Activated CD8-positive, alpha-beta T cell treated with anti-CD3 and anti-CD28 coated beads, Interleukin-2, amount 10 ng/mL, durations not matched to agents 7 days and 5 days (primary cell): Measurements from ENCODE around the gene PACC1. TPM values are rescaled to one million over a fixed set of nuclear protein-coding genes. Genes with fewer than 3 reads are reported as not detected.

Experiments used
- ATAC-seq: fragments of 150-1000 bp; cut with Tn5 transposase; one replicate; pipeline ENCODE4 v1.10.0; 2021; ENCODE audit warnings: moderate library complexity
- CTCF ChIA-PET: fragments of 350-600 bp; sonication (Branson Sonifier 250); formaldehyde crosslinking; loops from one replicate; lab custom pipeline; 2021; ENCODE audit warnings: antibody characterized with exemption; lab: Charles Lee
- POLR2A ChIA-PET: fragments of 350-600 bp; sonication (Branson Sonifier 250); formaldehyde crosslinking; loops from one replicate; lab custom pipeline; 2021; ENCODE audit warnings: antibody characterized with exemption; lab: Charles Lee
- DNase-seq: peaks from one replicate; pipeline ENCODE4 v3.0.0-alpha.2; 2020
- H3K27ac Mint-ChIP-seq: one replicate; pipeline ENCODE4 v1.8.0; 2021; ENCODE audit warnings: mild to moderate bottlenecking, mixed read lengths
- H3K27me3 Mint-ChIP-seq: one replicate; pipeline ENCODE4 v1.8.0; 2021; ENCODE audit warnings: low read depth, mixed read lengths
- H3K36me3 Mint-ChIP-seq: one replicate; pipeline ENCODE4 v1.8.0; 2021; ENCODE audit warnings: low read depth, mixed read lengths
- H3K4me1 Mint-ChIP-seq: one replicate; pipeline ENCODE4 v1.8.0; 2021; ENCODE audit warnings: low read depth, mixed read lengths
- H3K4me3 Mint-ChIP-seq: one replicate; pipeline ENCODE4 v1.8.0; 2021; ENCODE audit warnings: mild to moderate bottlenecking, mixed read lengths
- H3K9me3 Mint-ChIP-seq: one replicate; pipeline ENCODE4 v1.8.0; 2022; ENCODE audit warnings: mixed read lengths; ENCODE audit not compliant: insufficient read depth
- total RNA-seq, 2 experiments: library from RNA; stranded (reverse); gene quantifications; one replicate each; pipeline ENCODE4 v1.2.3, GENCODE V29; 2021

The PACC1 gene
- total RNA-seq, 2 experiments from 2014 or later = 10.0 to 13.2 TPM

GRCh38 chr1:212454741-212455140 is 40.1 kb upstream of the PACC1 start:
- peaks cover 15% of the 10 kb centered on the region for H3K4me1 Mint-ChIP-seq
- no peak overlapping the region for H3K4me3 Mint-ChIP-seq
- H3K27ac Mint-ChIP-seq = no peak overlapping the region
- no peak for DNase-seq
- POLR2A ChIA-PET = interaction anchor here (0.6 kb wide), 1 partner anchor 411 kb away, joined by 3 read pairs; no protein-coding TSS in a partner anchor
- CTCF ChIA-PET = interaction anchor here (0.9 to 5.7 kb wide), 34 partner anchors 11 to 779 kb away, joined by 3 to 132 read pairs (median 13); partner anchors contain the start of genes DTL, INTS7, NEK2 and NENF
- H3K27me3 Mint-ChIP-seq = no peaks in the 10 kb centered on the region
- no peaks in the 10 kb centered on the region for H3K9me3 Mint-ChIP-seq
- no peaks in the 10 kb centered on the region for H3K36me3 Mint-ChIP-seq
- no peak for ATAC-seq

DNA sequence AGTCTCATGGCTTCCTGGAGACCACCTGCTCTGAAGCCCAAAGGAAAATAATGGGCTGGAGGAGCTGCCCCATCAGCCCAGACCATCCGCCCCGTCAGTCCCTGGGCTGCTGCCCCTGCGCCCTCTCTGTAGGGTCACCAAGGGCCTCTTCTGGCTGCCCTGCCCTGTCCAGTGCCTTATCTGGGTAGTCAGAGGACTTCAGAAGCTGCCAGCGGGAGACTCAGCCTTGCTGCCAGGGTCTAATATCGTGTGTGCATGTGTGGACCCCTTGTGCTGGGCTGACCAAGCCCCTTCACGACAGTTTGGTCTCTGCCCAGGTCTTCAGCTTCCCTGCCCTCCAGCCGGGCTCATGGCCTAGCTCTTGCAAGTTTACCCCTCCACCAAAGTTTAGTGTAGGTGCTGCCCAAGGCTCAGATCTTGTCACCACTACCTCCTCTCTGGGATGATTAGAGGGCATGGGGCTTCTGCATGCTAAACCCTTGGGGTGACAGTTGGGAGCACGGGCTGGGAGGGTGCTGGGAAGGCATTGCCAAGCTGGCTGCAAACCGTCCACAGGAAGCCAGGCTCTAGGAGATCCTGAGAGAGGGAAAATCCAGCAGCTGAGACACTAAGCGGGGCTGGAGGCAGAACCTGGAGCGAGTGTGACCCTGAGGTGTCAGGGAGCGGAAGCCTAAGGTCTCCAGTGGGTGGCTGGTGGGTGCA is 38.6 kb upstream of the PACC1 start:
- peaks cover 4% of the 10 kb centered on the region for H3K4me1 Mint-ChIP-seq
- no peak overlapping the region for H3K27ac Mint-ChIP-seq
- DNase-seq = no peak
- H3K27me3 Mint-ChIP-seq = no peaks in the 10 kb centered on the region
- H3K36me3 Mint-ChIP-seq = no peaks in the 10 kb centered on the region
- no peak for ATAC-seq
- CTCF ChIA-PET = interaction anchor here (0.7 to 4.6 kb wide), 5 partner anchors 161 to 773 kb away, joined by 3 to 60 read pairs (median 4); no protein-coding TSS in a partner anchor
- no peak overlapping the region for H3K4me3 Mint-ChIP-seq
- POLR2A ChIA-PET = no interaction called here
- H3K9me3 Mint-ChIP-seq = no peaks in the 10 kb centered on the region

DNA sequence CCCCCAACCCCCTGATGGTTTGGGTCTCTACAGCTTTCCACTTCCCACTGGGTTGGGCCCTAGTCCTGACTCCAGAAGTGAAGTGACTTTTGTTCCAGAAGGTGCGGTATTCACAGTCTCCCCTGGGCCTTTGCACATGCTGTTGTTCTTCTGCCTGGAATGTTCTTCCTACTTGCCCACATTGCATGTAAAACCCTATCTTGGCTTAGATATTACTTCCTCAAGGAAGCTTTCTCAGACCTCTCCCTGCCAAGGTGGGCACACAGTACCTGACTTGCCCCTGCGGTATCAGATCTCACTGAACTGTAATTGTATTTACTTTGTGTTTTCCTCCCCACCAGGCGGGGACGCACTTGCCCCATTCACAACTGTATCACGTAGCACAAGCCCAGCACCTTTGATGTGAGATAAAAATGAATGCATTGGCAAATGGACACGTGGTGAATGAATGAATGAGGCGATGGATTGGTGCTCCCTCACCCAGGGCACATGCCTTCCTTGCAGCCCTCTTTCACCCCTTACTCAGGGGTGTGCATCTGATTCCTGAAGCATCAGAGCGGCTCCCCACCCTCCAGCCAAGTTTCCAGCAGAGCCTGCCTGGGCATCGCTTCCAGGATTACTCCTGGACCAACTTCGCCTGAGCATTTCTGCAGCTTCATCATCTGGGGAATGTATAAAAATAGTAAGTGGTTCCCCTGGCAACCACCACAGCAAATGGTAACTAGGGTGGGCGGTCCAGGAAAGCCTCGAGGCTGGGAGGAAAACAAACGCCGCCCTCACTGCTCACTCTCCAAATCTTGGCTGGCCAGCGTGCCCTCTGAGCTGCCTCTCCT is 37.9 kb upstream of the PACC1 start:
- CTCF ChIA-PET = interaction anchor here (0.7 to 1.3 kb wide), 3 partner anchors 26 to 772 kb away, joined by 3 to 5 read pairs (median 3); no protein-coding TSS in a partner anchor
- no peak overlapping the region for H3K4me3 Mint-ChIP-seq
- H3K4me1 Mint-ChIP-seq = peaks cover 2% of the 10 kb centered on the region
- no peaks in the 10 kb centered on the region for H3K36me3 Mint-ChIP-seq
- DNase-seq (no peak), ATAC-seq (no peak)
- H3K9me3 Mint-ChIP-seq = no peaks in the 10 kb centered on the region
- H3K27ac Mint-ChIP-seq = no peak overlapping the region
- POLR2A ChIA-PET = no interaction called here
- no peaks in the 10 kb centered on the region for H3K27me3 Mint-ChIP-seq

- Mint-ChIP-seq H3K27ac (no peak overlapping the region), H3K4me3 (no peak overlapping the region), H3K9me3 (no peaks in the 10 kb centered on the region), H3K27me3 (no peaks in the 10 kb centered on the region), H3K36me3 (no peaks in the 10 kb centered on the region), H3K4me1 (peaks cover 2% of the 10 kb centered on the region)
- ATAC-seq = no peak
- ChIA-PET CTCF (interaction anchor here (1.1 kb wide), 1 partner anchor 27 kb away, joined by 3 read pairs; no protein-coding TSS in a partner anchor), POLR2A (no interaction called here)
- DNase-seq = no peak
These were observed 37.0 kb upstream of the PACC1 start for GRCh38 chr1:212451416-212452322.

DNA sequence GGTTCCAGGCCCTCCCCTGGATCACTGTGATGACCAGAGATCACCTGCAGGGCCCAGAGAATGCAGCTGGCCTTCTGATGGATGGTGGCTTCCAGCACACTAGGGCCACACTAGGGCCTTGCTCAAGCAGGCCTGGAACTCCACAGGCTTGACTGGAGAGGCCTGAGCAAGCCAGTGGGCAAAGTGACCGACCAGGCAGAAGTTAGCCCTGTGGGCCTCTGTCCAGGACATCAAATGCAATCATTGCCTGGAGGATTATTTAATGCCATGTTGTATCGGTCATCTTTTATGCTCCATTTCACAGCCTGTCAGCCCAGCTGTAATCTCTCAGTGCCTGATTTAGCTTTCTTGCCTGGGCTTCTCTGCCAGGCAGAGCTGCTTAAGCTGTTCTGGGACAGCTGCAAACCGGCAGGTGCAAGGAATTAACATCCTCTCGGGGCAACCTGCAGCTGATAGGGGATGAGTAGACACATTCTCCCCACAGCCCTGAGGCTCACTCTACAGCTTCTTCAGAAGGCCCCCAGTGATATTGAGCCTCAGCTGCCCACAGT is 35.7 kb upstream of the PACC1 start:
- peak overlapping the region; percentile 3 for H3K27ac Mint-ChIP-seq
- H3K9me3 Mint-ChIP-seq = no peaks in the 10 kb centered on the region
- DNase-seq (no peak), ATAC-seq (no peak)
- H3K4me3 Mint-ChIP-seq = no peak overlapping the region
- H3K4me1 Mint-ChIP-seq = peaks cover 2% of the 10 kb centered on the region
- H3K27me3 Mint-ChIP-seq = no peaks in the 10 kb centered on the region
- ChIA-PET CTCF (interaction anchor here (0.8 to 1.0 kb wide), 2 partner anchors 22 to 769 kb away, joined by 3 read pairs; no protein-coding TSS in a partner anchor), POLR2A (no interaction called here)
- H3K36me3 Mint-ChIP-seq = no peaks in the 10 kb centered on the region

GRCh38 chr1:212447478-212447877 is 32.8 kb upstream of the PACC1 start:
- ATAC-seq (no peak), DNase-seq (no peak)
- Mint-ChIP-seq H3K9me3 (no peaks in the 10 kb centered on the region), H3K27ac (no peak overlapping the region), H3K36me3 (peaks cover 3% of the 10 kb centered on the region), H3K27me3 (no peaks in the 10 kb centered on the region), H3K4me1 (no peaks in the 10 kb centered on the region), H3K4me3 (no peak overlapping the region)
- ChIA-PET CTCF (interaction anchor here (1.0 kb wide), 1 partner anchor 8 kb away, joined by 7 read pairs; no protein-coding TSS in a partner anchor), POLR2A (no interaction called here)

GRCh38 chr1:212446333-212446732 is 31.6 kb upstream of the PACC1 start:
- H3K27me3 Mint-ChIP-seq = no peaks in the 10 kb centered on the region
- POLR2A ChIA-PET = no interaction called here

DNA sequence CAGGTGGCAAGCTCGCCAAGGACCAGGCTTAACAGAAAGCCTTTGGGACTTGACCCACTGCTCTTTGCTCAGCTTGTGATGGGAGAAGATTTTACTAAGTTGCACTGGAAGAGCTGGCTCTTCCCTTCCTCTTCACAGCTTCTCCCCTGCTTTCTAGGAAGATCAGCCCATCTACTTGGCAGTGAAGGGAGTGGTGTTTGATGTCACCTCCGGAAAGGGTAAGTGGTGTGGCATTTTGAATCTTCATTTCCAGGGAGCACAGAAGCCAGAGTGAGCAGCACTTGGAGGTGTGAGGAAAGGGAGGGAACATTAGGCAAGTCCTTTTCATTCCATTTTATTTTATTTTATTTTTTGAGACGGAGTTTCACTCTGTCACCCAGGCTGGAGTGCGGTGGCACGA is 27.7 kb upstream of the PACC1 start:
- Mint-ChIP-seq H3K9me3 (no peaks in the 10 kb centered on the region), H3K27me3 (no peaks in the 10 kb centered on the region), H3K4me1 (no peaks in the 10 kb centered on the region), H3K4me3 (no peak overlapping the region), H3K27ac (no peak overlapping the region), H3K36me3 (peaks cover 3% of the 10 kb centered on the region)
- CTCF ChIA-PET = interaction anchor here (0.7 to 3.7 kb wide), 2 partner anchors 13 to 42 kb away, joined by 3 to 29 read pairs; no protein-coding TSS in a partner anchor
- DNase-seq (no peak), ATAC-seq (no peak)
- POLR2A ChIA-PET = no interaction called here

More at GRCh38 chr1:212446333-212446732, 31.6 kb upstream of the PACC1 start:
- CTCF ChIA-PET = interaction anchor here (1.0 kb wide), 1 partner anchor 10 kb away, joined by 3 read pairs; no protein-coding TSS in a partner anchor
- H3K4me1 Mint-ChIP-seq = no peaks in the 10 kb centered on the region
- no peaks in the 10 kb centered on the region for H3K9me3 Mint-ChIP-seq
- no peak for DNase-seq
- H3K36me3 Mint-ChIP-seq = peaks cover 3% of the 10 kb centered on the region
- H3K4me3 Mint-ChIP-seq = no peak overlapping the region
- no peak overlapping the region for H3K27ac Mint-ChIP-seq
- no peak for ATAC-seq

DNA sequence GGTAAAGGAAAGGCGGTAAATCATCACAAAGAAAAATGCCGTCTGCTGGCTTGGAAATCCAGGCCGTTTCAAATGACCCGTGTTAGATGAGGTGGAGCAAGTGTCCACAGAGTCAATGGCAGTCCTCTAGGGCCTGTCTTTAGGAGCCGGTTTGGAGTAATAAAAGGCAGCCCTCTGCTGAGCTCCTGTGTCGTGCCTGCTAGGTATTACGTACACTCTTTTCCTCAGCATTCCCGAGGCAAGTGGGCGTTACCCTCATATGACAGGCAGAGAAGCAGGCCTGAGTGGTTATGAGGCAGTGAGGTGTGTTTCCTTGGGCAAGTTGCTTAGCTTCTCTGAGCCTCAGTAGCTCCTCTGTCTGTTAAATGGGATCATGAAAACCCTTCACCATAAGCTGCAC is 25.7 kb upstream of the PACC1 start:
- no peak for DNase-seq
- Mint-ChIP-seq H3K27ac (no peak overlapping the region), H3K36me3 (peaks cover 3% of the 10 kb centered on the region), H3K9me3 (no peaks in the 10 kb centered on the region), H3K4me1 (no peaks in the 10 kb centered on the region), H3K27me3 (no peaks in the 10 kb centered on the region), H3K4me3 (no peak overlapping the region)
- CTCF ChIA-PET = interaction anchor here (1.5 to 3.7 kb wide), 2 partner anchors 15 to 17 kb away, joined by 5 to 29 read pairs; no protein-coding TSS in a partner anchor
- ATAC-seq = no peak
- POLR2A ChIA-PET = no interaction called here

GRCh38 chr1:212438831-212439237 is 24.1 kb upstream of the PACC1 start:
- Mint-ChIP-seq H3K36me3 (peaks cover 5% of the 10 kb centered on the region), H3K4me1 (peaks cover 8% of the 10 kb centered on the region), H3K27ac (no peak overlapping the region), H3K4me3 (no peak overlapping the region), H3K27me3 (no peaks in the 10 kb centered on the region), H3K9me3 (no peaks in the 10 kb centered on the region)
- POLR2A ChIA-PET = no interaction called here
- ATAC-seq (no peak), DNase-seq (no peak)
- CTCF ChIA-PET = interaction anchor here (3.7 kb wide), 1 partner anchor 17 kb away, joined by 29 read pairs; no protein-coding TSS in a partner anchor
